IPS-NIHi7 (cell line): Measurements from ENCODE around the gene REPS1.
"Not testable (repeated sequence)": the region's sequence is repeated elsewhere in the genome, so short reads cannot be mapped to it uniquely, and the experiment has no call there.

ENCODE experiments used
- DNase-seq: peaks from one replicate; pipeline ENCODE4 v3.0.0; 2012; ENCODE audit warnings: mixed read lengths; ENCODE audit errors: extremely low spot score

Gene REPS1

GRCh38 chr6:138970856-138971425 lies 17.1 kb downstream of the REPS1 start:
- DNase-seq: no peak

GRCh38 chr6:138970159-138970558 lies 17.9 kb downstream of the REPS1 start:
- DNase-seq: no peak

DNA sequence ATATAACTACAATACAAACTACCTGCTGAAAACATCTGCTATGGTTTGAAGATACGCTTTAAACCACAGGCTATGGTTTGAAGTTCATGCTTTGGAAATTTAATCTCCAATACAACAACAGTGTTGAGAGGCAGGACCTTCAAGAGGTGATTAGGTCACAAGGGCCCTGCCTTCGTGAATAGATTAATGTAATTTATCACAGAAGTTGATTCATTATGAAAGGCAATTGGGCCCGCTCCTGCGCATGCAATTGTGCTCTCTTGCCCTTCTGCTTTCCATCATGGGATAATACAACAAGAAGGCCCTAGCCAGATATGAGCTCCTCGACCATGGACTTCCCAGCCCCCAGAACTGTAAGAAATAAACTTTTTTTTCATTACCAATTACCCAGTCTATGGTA lies 21.2 kb downstream of the REPS1 start:
- DNase-seq: no peak

DNA sequence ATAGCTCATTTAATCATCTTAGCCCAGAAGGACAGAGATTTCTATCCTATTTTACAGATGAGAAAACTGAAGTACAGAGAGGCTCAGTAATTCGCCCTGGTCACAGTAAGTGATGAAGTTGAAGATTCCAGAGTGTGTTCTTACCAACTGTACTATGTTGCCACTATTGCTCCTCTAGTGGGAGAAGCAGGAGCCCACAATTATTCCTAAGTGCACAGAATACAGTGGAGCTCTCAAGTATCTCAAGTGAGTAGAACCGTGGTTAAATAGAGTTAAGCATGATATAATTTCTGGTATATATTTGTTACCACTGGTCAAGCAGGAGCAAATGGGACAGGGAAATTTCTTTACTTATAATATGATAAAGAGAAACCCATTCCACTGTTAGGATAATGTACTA lies 22.1 kb downstream of the REPS1 start:
- no peak for DNase-seq

- DNase-seq: no peak
These were observed 22.7 kb downstream of the REPS1 start for GRCh38 chr6:138965291-138965874.

DNA sequence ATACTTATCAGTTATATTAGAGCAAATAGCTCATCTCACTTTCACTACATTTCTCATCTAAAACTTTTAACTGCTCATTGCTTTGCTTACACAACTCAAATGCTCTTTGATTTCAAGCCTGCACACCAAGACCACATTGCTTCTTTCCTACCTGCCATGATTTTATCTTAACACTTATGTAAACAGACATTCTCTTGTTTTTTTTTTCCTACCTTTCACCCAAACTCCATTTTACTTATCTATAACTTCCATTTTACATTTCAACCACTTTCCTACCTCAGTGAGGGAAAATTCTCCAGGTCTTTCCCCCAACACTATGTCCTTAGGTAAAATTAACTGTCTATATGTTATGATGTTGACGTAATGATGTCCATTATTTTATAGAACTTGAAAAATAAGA lies 24.0 kb downstream of the REPS1 start:
- DNase-seq: no peak

DNA sequence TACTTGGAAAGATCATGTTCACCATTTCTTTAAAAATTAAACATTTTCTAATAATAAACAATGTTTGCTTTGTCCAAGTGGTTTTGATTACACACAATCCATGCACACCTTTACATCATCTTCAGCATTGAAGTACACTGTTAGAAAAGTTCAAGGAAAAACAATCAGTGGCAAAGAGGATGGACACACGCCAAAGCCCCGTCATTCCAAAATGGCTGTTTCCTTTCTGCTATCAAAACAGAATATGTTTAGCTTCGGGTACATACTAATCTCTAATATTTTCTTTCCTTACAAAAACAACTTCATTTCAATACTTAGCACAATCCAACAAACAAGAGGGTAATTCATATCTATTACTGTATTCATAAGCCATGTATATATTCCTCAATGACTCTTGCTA lies 24.5 kb downstream of the REPS1 start:
- DNase-seq: no peak

- DNase-seq: no peak
These were observed 24.9 kb downstream of the REPS1 start for GRCh38 chr6:138963119-138963518.

DNA sequence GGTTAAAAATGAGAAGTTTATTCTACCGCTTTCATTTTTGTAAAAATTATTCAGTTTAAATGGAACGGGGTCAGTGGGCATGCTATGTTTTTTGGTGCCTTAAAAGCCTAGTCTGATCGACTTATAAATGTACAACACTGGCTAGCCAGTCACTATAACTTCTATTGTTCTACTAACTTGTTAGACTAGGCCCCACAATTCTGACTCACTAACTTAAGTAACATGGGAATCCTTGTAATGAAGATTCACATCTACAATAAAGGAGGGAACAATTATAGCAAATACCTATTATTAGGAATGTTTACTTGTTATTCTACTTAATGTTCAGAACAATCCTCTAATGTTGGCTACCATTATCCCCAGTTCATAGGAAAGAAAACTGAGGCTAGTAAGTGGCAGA lies 28.5 kb downstream of the REPS1 start:
- DNase-seq: no peak

DNA sequence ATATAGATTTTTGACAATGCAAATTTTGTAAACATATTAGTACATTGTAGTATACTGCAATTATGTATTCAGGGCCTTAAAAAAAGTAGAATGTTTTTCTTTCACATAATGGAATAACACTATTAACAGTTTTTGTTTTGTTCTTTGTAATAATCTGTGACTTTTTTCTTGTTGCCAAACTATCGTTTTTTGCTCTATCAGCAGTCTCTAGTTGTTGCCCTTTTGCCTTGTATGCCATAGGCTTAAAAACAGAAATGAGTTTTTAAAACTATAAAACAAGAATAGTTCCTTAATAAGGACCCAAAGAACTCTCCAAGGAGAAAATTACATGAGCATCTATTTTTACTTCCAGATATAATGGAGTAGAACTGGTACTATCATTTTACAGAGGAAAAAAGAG lies 29.5 kb downstream of the REPS1 start:
- no peak for DNase-seq

DNA sequence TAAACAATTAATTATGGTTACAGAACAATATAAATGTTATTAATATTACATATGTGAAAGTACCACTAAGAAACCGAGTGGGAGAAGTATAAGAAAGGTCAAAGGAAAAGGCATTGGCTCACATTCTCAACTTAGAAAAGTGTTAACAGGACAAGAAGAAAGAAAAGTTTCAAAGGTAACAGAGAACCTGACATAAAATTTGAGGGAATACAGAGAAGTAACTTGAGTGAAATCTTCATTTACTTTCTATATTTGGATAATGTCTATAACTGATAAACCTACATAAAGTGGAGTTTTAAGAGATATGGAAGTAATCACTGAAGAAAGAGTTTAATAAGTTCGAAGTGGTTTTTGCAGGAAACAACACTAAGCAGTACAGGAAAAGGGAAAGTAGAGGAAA lies 30.1 kb downstream of the REPS1 start:
- no peak for DNase-seq

DNA sequence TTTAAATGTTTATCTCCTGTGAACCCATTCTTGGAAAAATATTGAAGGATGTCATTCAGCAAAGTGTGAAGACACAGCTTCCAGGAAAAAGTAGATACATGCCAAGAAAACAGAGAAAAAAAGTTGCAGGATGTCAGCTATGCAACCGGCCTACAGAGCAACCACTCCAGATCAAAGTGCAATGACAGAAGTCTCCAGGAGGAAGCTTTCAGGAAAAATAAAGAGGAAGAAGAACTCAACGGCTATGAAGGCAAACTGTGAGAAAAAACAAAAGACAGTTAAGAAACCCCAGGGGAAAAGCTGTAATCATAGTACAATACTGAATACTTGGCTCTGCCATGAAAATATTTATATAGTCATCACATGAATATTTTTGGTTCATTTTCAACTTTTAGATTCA lies 30.6 kb downstream of the REPS1 start:
- DNase-seq: no peak

DNA sequence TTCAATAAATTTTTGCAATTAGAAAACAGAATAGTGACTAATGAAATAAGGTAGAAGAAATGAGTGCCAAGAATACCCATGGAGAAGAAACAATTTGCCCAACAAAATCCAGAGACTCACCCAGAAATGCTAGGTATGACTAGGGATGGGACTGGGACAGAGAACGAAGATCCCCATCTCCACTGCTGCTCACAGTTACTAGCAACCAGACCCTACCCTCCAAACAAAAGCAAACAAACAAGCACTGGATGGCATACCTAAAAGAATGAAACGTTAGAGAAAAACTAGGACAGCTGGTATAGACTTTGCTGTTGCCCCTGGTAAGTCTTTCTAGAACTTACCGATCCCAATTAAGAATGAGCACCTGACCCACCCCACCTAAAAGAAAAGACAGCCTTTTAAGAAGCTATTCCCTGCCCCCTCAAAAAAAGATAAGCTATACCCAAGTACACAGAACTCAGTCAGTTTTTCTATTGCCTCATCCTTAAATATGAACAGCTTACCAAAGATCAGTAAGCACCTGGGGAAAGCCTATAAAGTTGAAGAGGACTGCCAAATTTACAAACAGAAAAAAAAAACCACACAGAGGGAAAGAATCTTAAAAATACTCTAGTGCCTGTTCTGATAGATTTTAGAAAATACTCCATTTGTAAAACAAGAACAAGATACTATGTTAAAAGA lies 31.7 kb downstream of the REPS1 start:
- no peak for DNase-seq

GRCh38 chr6:138955262-138955661 lies 32.8 kb downstream of the REPS1 start:
- no peak for DNase-seq

DNA sequence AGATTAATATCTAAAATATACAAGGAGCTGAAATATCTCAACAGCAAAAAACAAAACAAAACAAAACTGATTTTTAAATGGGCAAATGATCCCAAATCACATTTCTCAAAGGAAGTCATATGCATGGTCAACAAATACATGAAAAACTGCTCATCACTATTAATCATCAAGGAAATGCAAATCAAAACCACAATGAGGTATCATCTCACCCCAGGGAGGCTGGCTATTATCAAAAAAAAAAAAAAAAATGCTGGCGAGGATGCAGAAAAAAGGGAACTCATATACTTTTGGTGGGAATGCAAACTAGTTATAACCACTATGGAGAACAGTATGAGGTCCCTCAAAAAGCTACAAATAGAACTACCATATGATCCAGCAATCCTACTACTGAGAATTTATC lies 34.6 kb downstream of the REPS1 start:
- no peak for DNase-seq

GRCh38 chr6:138948546-138949179 lies 39.4 kb downstream of the REPS1 start:
- DNase-seq: no peak

DNA sequence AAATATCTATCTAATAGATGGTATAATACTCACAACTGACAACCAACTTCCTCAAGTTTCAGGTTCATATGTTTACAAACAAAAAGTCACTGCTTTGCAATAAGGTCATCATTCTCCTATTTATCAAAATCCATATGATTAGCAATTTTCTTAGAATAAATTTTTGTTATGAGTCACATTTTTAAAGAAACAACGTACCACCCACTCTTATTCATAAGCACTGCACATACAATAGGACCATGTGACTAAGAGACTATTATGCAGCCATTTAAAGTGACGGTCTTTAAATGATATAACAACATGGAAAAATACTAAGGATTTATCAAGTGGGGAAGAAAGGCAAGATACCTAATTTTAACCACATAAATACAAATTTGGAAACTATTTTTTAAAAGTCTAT lies 40.0 kb downstream of the REPS1 start:
- no peak for DNase-seq

DNA sequence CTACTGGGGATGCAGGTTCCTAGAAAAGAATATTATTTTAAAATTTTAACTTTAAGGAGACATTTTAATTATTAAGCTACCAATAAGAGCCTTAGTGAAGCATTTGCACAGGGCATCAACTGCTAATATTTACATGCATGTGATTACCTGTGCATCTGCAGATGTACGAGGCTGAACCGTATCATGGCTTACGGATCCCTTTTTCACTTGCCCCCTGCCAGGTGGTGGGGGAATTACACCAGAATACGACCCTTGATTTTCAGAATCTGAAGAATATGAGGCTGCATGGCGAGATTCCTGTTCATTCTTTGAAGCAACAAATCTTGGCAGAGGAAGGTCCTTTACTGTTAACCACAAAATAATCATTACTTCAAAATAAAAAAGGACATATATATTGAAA lies 42.7 kb downstream of the REPS1 start:
- peak; percentile 24 for DNase-seq

GRCh38 chr6:138944412-138944811 lies 43.6 kb downstream of the REPS1 start:
- peak; percentile 16 for DNase-seq

DNA sequence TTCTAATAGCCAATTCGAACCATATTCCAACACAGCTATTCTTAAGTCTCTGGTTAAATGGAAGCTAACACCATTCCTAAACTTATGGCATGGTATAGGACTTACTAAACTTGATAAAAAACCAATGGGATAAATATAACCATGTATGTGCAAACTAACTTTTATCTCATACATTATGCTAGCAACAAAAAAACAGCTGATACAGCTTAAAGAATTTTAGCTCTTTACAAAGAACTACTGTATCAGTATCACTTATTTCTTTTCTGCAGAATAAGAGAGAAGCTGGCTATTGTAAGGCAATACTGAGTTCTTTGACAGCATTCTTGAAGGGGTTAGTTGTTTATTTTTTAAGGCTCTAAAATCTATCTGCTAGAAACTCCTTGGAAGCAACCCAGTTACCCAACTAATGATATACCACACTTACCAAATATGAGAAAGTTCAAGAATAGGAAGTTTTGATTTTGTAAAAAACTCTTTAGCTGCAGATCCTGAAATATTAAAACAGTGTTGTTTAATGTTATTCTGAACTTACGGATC lies 44.9 kb downstream of the REPS1 start:
- no peak for DNase-seq

- not testable (repeated sequence) for DNase-seq
These were observed 51.2 kb downstream of the REPS1 start for GRCh38 chr6:138936873-138937272.

GRCh38 chr6:138931660-138932059 lies 56.4 kb downstream of the REPS1 start:
- DNase-seq: no peak

GRCh38 chr6:138926579-138926978 lies 61.5 kb downstream of the REPS1 start:
- no peak for DNase-seq
